DMS53 treated with DMSO at 0.1 percent for 48 hours (cell line): ENCODE measurements around the gene PDCL2.

Experiments used
- DNase-seq: peaks from one replicate; lab custom pipeline; 2025; ENCODE audit not compliant: unreplicated experiment; lab: John Stamatoyannopoulos, UW

Gene PDCL2

DNA sequence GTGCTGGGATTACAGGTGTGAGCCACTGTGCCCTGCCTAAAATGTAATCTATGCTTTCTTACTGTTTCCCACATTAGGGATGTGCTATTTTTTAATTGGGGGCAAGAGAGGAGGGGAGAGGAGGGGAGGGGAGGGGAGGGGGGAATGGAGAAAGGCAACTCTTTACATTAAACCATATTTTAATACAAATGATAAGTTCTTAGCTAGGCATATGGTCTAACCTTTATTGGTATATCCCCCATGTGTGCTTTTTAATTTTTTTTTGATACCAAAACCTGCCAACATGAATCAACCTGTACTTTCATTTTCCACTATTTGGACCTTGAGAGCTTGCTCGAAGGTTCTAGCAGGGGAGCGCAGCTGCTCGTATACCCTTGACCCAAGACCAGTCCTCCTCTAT lies 51.8 kb downstream of the PDCL2 start:
- no peak for DNase-seq

- no peak for DNase-seq
Measured at GRCh38 chr4:55539658-55540057, 52.4 kb downstream of the PDCL2 start.

DNA sequence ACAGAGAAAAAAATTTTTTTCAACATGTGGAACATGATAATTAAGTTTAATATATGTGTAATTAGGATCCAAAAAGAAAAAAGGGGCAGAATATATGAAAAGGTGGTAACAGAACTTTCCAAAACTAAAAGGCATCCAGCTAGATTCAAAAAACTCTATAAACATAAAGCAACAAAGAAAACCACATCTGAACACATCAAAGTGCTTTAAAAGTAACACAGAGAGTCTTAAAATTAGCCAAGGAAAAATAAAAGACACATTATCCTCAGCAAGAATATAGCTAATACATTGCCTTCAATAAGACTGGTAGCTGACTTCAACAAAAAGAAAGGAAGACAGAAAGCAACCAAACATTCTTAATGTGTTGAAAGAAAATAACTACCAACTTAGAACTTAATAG lies 53.5 kb downstream of the PDCL2 start:
- no peak for DNase-seq

DNA sequence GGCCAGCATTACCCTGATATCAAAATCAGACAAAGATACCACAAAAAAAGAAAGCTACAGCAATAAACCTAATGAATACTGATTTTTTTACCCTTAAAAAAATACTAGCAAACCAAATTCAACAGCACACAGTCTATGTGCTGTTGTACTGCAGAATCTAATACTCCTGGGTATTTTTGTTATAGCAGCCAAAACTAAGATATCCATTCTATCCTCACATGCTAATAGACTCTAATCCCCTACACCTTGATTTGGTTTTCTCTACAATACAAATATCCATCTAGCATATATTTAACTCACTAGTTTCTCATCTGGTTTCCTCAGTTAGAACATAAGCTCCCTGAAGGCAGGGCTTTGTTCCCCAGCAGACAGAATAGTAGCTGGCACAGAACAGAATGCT lies 57.7 kb downstream of the PDCL2 start:
- DNase-seq, result no peak

DNA sequence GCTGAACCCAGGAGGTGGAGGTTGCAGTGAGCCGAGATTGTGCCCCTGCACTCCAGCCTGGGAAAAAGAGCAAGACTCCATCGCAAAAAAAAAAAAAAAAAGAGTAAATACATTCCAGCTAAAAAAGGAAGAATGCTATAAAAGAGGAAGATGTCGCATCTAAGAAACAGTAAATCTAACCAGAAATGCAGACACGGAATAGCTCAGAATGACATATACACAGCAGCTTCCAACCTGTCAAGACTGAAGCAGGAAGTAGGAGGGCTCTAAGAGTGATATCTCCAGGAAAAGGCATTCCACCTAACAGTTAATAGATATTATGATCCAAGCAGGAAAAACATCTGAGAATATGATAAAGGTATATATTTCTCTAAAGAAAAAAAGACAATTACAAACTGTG lies 61.4 kb downstream of the PDCL2 start:
- DNase-seq, result no peak

GRCh38 chr4:55530167-55530566 lies 61.9 kb downstream of the PDCL2 start:
- DNase-seq, result no peak

GRCh38 chr4:55528491-55528890 lies 63.6 kb downstream of the PDCL2 start:
- no peak for DNase-seq

DNA sequence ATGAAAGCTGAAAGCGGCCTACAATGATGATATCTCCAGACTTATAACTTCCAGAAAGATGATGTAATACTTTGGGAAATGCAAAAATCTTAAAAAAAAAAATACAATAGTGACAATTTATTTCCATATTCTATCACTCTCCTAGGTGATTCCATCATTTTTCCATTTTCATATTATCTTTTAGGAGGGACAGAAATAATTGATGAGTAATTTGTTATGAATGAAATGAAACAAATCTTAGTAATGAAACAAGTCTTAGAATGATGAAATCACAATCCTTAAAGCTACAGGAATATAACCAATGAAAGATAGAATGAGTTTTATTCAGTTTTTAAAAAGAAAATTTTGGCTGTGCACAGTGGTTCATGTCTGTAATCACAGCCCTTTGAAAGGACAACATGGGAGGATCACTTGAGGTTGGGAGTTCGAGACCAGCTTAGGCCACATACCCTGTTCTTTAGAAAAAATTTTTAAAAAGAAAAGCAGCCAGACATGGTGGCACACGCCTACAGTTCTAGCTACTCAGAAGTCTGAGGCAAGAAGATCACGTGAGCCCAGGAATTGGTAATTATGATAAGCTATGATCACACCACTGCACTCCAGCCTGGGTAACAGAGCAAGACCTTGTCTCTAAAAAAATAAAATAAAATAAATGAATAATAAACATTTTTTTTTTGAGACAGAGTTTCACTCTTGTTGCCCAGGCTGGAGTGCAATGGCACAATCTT lies 67.0 kb downstream of the PDCL2 start:
- DNase-seq, result no peak

DNA sequence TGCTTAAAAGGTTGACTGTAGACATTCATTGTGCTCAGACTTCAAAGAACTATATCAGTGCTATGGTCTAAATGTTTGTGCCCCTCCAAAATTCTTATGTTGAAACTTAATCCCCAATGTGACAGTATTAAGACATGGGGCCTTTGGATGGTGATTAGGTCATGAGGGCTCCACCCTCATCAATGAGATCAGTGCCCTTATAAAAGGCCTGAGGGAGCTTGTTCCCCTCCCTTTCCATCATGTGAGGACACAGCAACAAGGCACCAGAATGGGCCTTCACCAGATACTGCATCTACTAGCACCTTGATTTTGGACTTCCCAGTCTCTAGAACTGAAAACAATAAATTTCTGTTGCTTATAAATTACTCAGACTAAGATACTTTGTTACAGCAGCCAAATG lies 73.6 kb downstream of the PDCL2 start:
- DNase-seq, result no peak

DNA sequence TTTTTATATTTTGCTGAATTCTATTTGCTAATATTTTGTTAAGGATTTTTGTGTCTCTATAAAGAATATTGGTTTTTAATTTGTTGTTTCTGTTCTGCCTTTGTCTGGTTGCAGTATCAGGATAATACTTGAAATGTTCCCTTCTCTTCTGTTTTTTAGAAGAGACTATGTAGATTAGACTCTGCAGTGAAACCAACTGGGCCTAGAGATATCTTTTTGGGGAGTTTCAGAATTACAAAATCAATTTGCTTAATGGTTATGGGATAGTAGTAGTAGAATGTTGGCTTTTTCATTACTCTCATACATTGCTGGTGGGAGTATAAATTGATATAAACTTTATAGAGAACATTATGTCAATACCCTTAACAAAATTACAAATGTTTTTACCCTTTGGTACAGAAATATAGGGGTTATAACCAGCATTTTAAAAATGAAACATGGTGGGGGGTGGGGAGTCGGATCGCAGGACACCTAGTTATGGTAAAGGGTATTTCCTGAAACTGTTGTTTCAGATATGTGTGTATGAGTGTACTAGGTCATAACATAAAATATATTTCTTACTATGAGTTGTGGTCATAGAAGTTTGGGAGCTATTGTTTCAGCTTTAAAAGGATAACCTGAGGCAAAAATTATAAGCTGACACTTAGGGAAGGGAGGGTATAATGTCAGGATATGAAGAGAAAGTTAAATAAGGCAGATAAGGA lies 74.4 kb downstream of the PDCL2 start:
- DNase-seq, result no peak

- peak; percentile 21 for DNase-seq
Measured at GRCh38 chr4:55512922-55513571, 79.0 kb downstream of the PDCL2 start.

DNA sequence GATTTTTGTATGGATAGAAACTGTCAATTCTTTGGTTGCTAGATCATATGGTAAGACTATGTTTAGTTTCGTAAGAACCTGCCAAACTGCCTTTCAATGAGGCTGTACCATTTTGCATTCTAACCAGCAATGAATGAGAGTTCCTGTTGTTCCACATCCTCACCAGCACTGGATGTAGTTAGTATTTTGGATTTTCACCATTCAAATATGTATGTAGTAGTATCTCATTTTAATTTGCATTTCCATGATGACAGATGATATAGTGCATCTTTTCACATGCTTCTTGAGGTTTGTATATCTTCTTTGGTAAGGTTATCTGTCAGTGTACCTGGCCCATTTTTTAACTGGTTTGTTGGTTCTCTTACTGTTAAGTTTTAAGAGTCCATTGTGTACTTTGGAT lies 80.0 kb downstream of the PDCL2 start:
- DNase-seq, result no peak

DNA sequence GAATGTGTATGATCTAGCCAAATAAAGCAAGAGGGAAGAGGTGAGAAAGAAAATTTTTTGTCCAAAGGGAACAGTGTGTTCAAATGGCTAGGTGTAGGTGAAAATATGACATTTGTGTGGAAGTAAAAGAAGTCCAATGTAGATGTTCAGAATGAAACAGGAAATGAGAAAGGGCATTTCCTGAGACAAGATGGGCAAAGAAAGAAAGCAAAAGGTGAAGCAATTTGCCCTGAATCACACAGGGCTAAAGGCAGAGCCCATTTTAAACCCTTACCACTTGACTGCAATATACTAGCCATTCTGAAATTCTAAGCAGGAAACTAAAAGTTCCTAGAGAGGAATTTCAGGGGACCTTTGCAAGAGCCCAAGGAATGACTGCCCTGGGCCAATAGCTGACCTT lies 81.4 kb downstream of the PDCL2 start:
- DNase-seq, result no peak

- no peak for DNase-seq
Measured at GRCh38 chr4:55509266-55509665, 82.8 kb downstream of the PDCL2 start.

DNA sequence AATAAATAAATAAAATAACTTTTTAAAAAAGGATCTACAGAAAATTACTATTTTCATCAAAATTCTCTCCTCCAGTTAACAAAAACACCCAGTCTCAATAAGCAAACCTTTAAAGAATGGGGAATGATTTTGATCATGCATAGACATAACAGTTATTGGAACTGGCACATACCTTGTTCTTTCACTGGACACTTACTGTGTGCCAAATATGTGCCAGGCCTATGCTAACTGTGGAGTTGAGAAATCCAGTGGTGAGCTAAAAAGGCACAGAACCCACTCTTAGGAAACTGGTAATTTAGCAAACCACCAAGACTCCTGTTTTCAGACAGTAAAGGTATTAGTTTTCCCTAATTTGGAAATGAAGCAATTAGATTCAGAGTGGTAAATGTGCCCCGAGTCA lies 84.4 kb downstream of the PDCL2 start:
- no peak for DNase-seq
